ENCODE data around the gene GPR137. TPM values are rescaled to one million over a fixed set of nuclear protein-coding genes. Genes with fewer than 3 reads are reported as not detected.

Gene GPR137
- polyA plus RNA-seq, 3 donors, result 7.8 to 21.0 (median 9.3) TPM

GRCh38 chr11:64241491-64242374 lies 43.9 kb upstream of the GPR137 start:
- peaks cover 61% of the 10 kb centered on the region for H3K4me1 Mint-ChIP-seq
- WGBS (ENCODE audit: insufficient coverage), result under 1% methylated on average over 54 of the region's 63 CpGs
- H3K9ac ChIP-seq (ENCODE audit: insufficient read depth, low read length, poor library complexity, severe bottlenecking), result peak overlapping the region; percentile 95

More at GRCh38 chr11:64241491-64242374, 43.9 kb upstream of the GPR137 start:
- Mint-ChIP-seq H3K27ac (peak overlapping the region; percentile 100), H3K36me3 (peaks cover 22 to 24% of the 10 kb centered on the region in 2 donors), H3K27me3 (ENCODE audit: low read depth in 3 of 3) (peaks cover 0 to 5% (median 0%) of the 10 kb centered on the region in 3 donors), H3K4me3 (peak overlapping the region; percentile 87 to 92), H3K9me3 (no peaks in the 10 kb centered on the region)
- peak; percentile 4 to 100 (median 34) for DNase-seq
- peaks cover 10 to 12% of the 10 kb centered on the region in 2 donors for H3K36me3 ChIP-seq (replicated peaks in 1 of 2; ENCODE audit: control insufficient read depth in 1 of 2, insufficient read depth in 2 of 2, low read length in 2 of 2)
- no peaks in the 10 kb centered on the region for H4K20me1 ChIP-seq (ENCODE audit: insufficient read depth, low read length)
- no peaks in the 10 kb centered on the region for H3K27me3 ChIP-seq (ENCODE audit: control insufficient read depth in 2 of 2, insufficient read depth in 2 of 2, low read length in 2 of 2)
- H3K79me2 ChIP-seq (ENCODE audit: insufficient read depth, low read length), result peaks cover 40% of the 10 kb centered on the region
- intact Hi-C loops (cut with micrococcal nuclease), result loop anchor here (2.0 to 5.0 kb wide), 4 partner anchors 15 to 63 kb away; partner anchors contain the start of genes FERMT3 (in 2 of the 2), CATSPERZ (in 1 of the 2), ESRRA (in 1 of the 2) and NUDT22 (in 1 of the 2)
- H3K9me3 ChIP-seq (replicated peaks in 1 of 2; ENCODE audit: control insufficient read depth in 1 of 2, insufficient read depth in 1 of 2, low read length in 2 of 2), result no peaks in the 10 kb centered on the region
- H3K4me1 ChIP-seq (ENCODE audit: control insufficient read depth in 1 of 2, insufficient read depth in 2 of 2, low read length in 2 of 2), result peaks cover 68 to 79% of the 10 kb centered on the region in 2 donors
- peak overlapping the region; percentile 99 for H3K4me2 ChIP-seq (replicated peaks; ENCODE audit: extremely low read depth, low read length, poor library complexity, severe bottlenecking)
- H2AFZ ChIP-seq (ENCODE audit: insufficient read depth, low read depth, low read length, poor library complexity, severe bottlenecking), result no peak overlapping the region
- TF ChIP-seq CTCF (IDR thresholded peaks at IDR 0.05), result no peak
- H3K4me3 ChIP-seq (replicated peaks in 1 of 3; ENCODE audit: low read depth in 2 of 3, low read length in 3 of 3), result peak overlapping the region; percentile 54 to 84 (median 81)
- peak overlapping the region; percentile 96 to 100 for H3K27ac ChIP-seq (ENCODE audit: low read depth in 1 of 2, low read length in 2 of 2)
